Measurements from ENCODE around the gene TSPAN4. TPM values are rescaled to one million over a fixed set of nuclear protein-coding genes. Genes with fewer than 3 reads are reported as not detected.

Gene TSPAN4
- total and polyA plus RNA-seq, 3 donors from 2014 or later, result 47.2 to 87.0 (median 49.1) TPM

DNA sequence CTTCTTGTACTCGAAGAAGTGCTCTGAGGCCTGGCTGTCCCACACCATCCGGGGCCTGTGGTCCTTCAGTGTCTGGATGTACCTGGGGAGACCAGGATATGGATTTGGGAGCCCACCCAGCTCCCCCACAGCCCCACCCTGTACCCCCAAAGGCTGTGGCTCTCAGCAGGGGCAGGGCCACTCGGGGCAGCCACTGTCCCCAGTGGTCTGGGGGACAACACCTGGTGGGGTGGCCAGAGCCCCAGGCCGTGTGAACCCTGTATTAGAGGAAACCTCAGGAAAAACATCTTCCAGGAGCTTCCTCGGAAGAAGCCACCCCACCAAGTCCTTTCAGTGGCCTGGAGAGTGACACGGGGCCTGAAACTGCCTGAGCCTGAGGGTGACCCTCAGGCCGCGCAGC, 27.8 kb downstream of the TSPAN4 start:
- H3K4me1 ChIP-seq, result no peaks in the 10 kb centered on the region
- no peak overlapping the region for H3K27ac ChIP-seq
- TF ChIP-seq, protein P1, sequence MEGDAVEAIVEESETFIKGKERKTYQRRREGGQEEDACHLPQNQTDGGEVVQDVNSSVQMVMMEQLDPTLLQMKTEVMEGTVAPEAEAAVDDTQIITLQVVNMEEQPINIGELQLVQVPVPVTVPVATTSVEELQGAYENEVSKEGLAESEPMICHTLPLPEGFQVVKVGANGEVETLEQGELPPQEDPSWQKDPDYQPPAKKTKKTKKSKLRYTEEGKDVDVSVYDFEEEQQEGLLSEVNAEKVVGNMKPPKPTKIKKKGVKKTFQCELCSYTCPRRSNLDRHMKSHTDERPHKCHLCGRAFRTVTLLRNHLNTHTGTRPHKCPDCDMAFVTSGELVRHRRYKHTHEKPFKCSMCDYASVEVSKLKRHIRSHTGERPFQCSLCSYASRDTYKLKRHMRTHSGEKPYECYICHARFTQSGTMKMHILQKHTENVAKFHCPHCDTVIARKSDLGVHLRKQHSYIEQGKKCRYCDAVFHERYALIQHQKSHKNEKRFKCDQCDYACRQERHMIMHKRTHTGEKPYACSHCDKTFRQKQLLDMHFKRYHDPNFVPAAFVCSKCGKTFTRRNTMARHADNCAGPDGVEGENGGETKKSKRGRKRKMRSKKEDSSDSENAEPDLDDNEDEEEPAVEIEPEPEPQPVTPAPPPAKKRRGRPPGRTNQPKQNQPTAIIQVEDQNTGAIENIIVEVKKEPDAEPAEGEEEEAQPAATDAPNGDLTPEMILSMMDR (IDR thresholded peaks at IDR 0.05), result no peak
- no peak for TF ChIP-seq POLR2A (IDR thresholded peaks at IDR 0.05)
- no peaks in the 10 kb centered on the region for H3K36me3 ChIP-seq (ENCODE audit: low read depth, missing control alignments)
- no peak overlapping the region for H3K4me3 ChIP-seq
- H3K9me3 ChIP-seq, result no peaks in the 10 kb centered on the region
- no peaks in the 10 kb centered on the region for H3K27me3 ChIP-seq
- WGBS, 2 donors, result 87 to 92% methylated on average over 6 to 8 of the region's 8 CpGs
- DNase-seq, result no peak
- intact Hi-C loops (cut with DNase I; ENCODE audit: low total_unique reads), result no loop called here

DNA sequence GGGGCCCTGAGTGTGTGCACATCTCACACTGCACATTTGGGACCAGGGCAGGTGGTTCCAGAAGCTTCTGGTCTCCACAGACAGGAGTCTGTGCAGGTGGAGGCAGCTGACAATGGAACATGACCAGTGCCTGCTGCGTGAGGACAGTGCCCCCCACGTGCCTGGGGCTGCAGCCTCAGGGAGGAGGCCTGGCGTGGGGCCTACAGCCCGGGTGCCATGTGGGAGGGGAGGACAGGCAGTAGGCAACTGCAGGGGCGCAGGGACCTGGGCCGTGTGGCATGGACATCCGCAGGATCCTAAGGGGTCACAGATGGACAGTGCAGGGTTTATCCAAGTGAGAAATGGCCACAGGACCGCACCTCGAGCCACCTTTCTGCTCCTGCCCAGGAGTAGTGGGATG, 28.8 kb downstream of the TSPAN4 start:
- no peaks in the 10 kb centered on the region for H3K9me3 ChIP-seq
- DNase-seq, result no peak
- H3K4me3 ChIP-seq, result no peak overlapping the region
- no peak for TF ChIP-seq POLR2A (IDR thresholded peaks at IDR 0.05)
- TF ChIP-seq, protein P1 (IDR thresholded peaks at IDR 0.05), result no peak
- no peak overlapping the region for H3K27ac ChIP-seq
- no peaks in the 10 kb centered on the region for H3K27me3 ChIP-seq
- 66 to 74% methylated on average over 3 to 9 of the region's 9 CpGs for WGBS, 2 donors
- intact Hi-C loops (cut with DNase I; ENCODE audit: low total_unique reads), result no loop called here
- H3K4me1 ChIP-seq, result no peaks in the 10 kb centered on the region
- no peaks in the 10 kb centered on the region for H3K36me3 ChIP-seq (ENCODE audit: low read depth, missing control alignments)

DNA sequence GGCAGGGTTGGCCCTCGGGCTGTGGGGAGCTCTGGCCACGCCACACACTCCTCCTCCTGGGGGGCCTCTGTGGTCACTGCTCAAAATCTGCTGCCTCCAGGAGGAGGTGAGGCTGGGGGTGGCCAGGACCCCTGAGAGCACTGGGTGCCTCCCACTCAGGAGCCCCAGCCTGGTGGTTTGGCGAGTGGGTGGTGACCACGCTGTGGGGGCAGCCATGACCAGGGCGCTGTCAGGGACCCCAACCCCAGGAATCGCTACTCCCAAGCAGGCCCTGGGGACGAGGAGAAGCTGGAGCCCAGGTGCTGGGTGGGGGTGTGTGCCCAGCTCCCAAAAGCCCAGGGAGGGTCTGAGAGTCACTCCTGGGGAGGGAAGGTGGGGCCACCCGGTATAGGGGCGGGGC, 30.1 kb downstream of the TSPAN4 start:
- WGBS, 2 donors, result 91 to 93% methylated on average over 8 to 9 of the region's 9 CpGs
- intact Hi-C loops (cut with DNase I; ENCODE audit: low total_unique reads), result no loop called here
- TF ChIP-seq, protein P1 (IDR thresholded peaks at IDR 0.05), result no peak
- no peak for TF ChIP-seq POLR2A (IDR thresholded peaks at IDR 0.05)
- Histone ChIP-seq H3K9me3 (no peaks in the 10 kb centered on the region), H3K27ac (no peak overlapping the region), H3K27me3 (no peaks in the 10 kb centered on the region), H3K4me1 (no peaks in the 10 kb centered on the region), H3K4me3 (no peak overlapping the region), H3K36me3 (ENCODE audit: low read depth, missing control alignments) (no peaks in the 10 kb centered on the region)
- DNase-seq, result no peak

DNA sequence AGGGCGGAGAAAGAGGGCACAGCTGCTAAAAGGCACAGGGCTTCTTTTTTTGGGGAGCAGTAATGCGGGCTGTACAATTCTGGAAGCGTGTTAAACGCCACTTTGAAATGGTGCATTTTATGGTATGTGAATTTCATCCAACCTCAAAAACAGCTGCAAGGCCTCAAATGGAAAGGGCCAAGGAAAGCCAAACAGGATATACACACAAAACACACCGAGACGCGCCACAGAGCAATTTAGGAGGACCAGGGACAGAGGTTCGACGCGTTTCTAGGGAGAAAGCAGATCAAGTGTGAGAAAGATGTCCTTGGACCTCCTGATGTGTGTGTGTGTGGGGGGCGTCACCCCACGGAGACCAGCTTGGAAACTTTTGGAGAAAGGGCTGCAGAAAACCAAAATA, 31.1 kb downstream of the TSPAN4 start:
- Histone ChIP-seq H3K4me3 (no peak overlapping the region), H3K9me3 (no peaks in the 10 kb centered on the region), H3K27me3 (no peaks in the 10 kb centered on the region), H3K27ac (no peak overlapping the region), H3K4me1 (no peaks in the 10 kb centered on the region), H3K36me3 (ENCODE audit: low read depth, missing control alignments) (no peaks in the 10 kb centered on the region)
- no peak for TF ChIP-seq POLR2A (IDR thresholded peaks at IDR 0.05)
- TF ChIP-seq, protein P1 (IDR thresholded peaks at IDR 0.05), result no peak
- no peak for DNase-seq
- intact Hi-C loops (cut with DNase I; ENCODE audit: low total_unique reads), result no loop called here
- WGBS, 2 donors, result 63% methylated on average over 11 to 12 of the region's 12 CpGs

DNA sequence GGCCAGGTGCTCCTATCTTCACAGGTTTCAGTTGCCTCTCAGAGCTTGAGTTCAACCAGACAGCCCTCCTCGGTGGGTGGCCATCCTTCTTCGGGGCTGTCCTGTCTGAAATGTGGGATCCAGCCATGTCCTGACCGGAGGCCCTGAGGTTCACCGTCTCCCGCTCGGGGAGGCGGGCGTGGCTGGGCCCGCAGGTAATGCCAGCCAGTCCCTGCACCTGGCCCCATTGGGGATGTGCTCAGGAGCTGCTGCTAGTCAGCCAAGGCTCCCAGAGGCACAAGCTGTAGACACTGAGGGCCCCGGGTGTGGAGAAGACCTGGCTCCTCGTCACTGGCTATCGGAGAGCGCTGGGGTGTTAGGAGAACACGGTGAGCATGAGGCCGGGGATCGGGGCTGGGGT, 32.6 kb downstream of the TSPAN4 start:
- intact Hi-C loops (cut with DNase I; ENCODE audit: low total_unique reads), result no loop called here

More for the DNA sequence above, 32.6 kb downstream of the TSPAN4 start:
- no peak for DNase-seq
- no peak overlapping the region for H3K27ac ChIP-seq
- H3K4me3 ChIP-seq, result no peak overlapping the region
- H3K36me3 ChIP-seq (ENCODE audit: low read depth, missing control alignments), result no peaks in the 10 kb centered on the region
- 91 to 95% methylated on average over 5 to 16 of the region's 16 CpGs for WGBS, 2 donors
- TF ChIP-seq, protein P1 (IDR thresholded peaks at IDR 0.05), result no peak
- no peak for TF ChIP-seq POLR2A (IDR thresholded peaks at IDR 0.05)
- no peaks in the 10 kb centered on the region for H3K4me1 ChIP-seq
- no peaks in the 10 kb centered on the region for H3K9me3 ChIP-seq
- no peaks in the 10 kb centered on the region for H3K27me3 ChIP-seq

All from testis (tissue), 3 donors.